Ovary (tissue), 9 donors: ENCODE measurements around the gene AKIRIN1. TPM values are rescaled to one million over a fixed set of nuclear protein-coding genes. Genes with fewer than 3 reads are reported as not detected.
"Not testable (repeated sequence)": the region's sequence is repeated elsewhere in the genome, so short reads cannot be mapped to it uniquely, and the experiment has no call there.

ENCODE experiments used
- DNase-seq, 5 donors: peaks; one replicate each; pipeline ENCODE4 v3.0.0-alpha.2; 2019 to 2020
- H3K27ac ChIP-seq, 2 donors: fragments of 200-600 bp; one replicate each; pipeline versions ENCODE4 v1.5.1 to v1.8.0; 2019 to 2022
- H3K27me3 ChIP-seq: fragments of 200-600 bp; one replicate; pipeline ENCODE4 v1.8.0; 2022
- H3K36me3 ChIP-seq: fragments of 200-600 bp; sonication (generic); one replicate; pipeline ENCODE4 v1.5.1; 2019
- H3K4me1 ChIP-seq: one replicate; pipeline ENCODE4 v1.8.1; 2013; ENCODE audit warnings: mild to moderate bottlenecking, moderate library complexity; ENCODE audit not compliant: insufficient read depth
- H3K4me3 ChIP-seq: fragments of 200-600 bp; sonication (generic); one replicate; pipeline ENCODE4 v1.5.1; 2017
- H3K9me3 ChIP-seq, 2 donors: fragments of 200-600 bp in 1 of 2; sonication (generic) in 1 of 2; one replicate each; pipeline versions ENCODE4 v1.5.1 to v1.8.1; 2013 to 2019; ENCODE audit warnings: mild to moderate bottlenecking in 1 of 2, moderate library complexity in 1 of 2
- EP300 ChIP-seq: sonication (generic); formaldehyde crosslinking; IDR thresholded peaks from one replicate; pipeline ENCODE4 v1.6.1; 2017; ENCODE audit warnings: antibody characterized with exemption
- POLR2A ChIP-seq: fragments of 450-650 bp; IDR thresholded peaks from one replicate; pipeline ENCODE4 v1.6.1; 2017; ENCODE audit warnings: antibody characterized with exemption, mild to moderate bottlenecking, moderate library complexity
- WGBS, 3 donors: extraction: QIAGEN DNeasy Blood & Tissue Kit in 1 of 3; methylation state at CpG; one replicate each; pipeline versions ENCODE4 v1.1.5 to v1.1.7; 2013 to 2017; 5-methylcytosine and 5-hydroxymethylcytosine counted together
- intact Hi-C, 4 donors: fragments of 100-400 bp; cut with DNase I; formaldehyde crosslinking; loops; one replicate each; pipeline versions ENCODE4 v1.11.0 to v1.15.1; 2022 to 2023
- polyA plus RNA-seq, 2 donors: library from polyadenylated mRNA; stranded (reverse); fragments of 200-250 nt in 1 of 2; fragments of 350-450 nt in 1 of 2; fragmentation: Illumina TruSeq in 1 of 2; extraction: RNeasy Lipid Tissue Mini Kit (QIAGEN cat#74804) in 1 of 2; gene quantifications; one replicate each; pipeline ENCODE4 v1.2.3, GENCODE V29; 2013 to 2014
- total RNA-seq, 7 donors: library from RNA; depleted of rRNA in 2 of 7; stranded (reverse); fragments of >200 nt in 2 of 7; fragmentation: NEBNext Ultra II Directional in 3 of 7; extraction: Animal tissue kit (Norgen Biotek cat#: 25700) in 3 of 7; gene quantifications; one replicate each; pipeline versions ENCODE4 v1.1.0 to v1.2.4, GENCODE V29; 2016 to 2023
- TF ChIP-seq, protein P1 (sequence below), 3 donors: fragments of 450-650 bp in 2 of 3; fragments of 200-600 bp in 1 of 3; IDR thresholded peaks; one replicate each; pipeline versions ENCODE4 v1.5.1 to v1.8.0; 2016 to 2022; ENCODE audit warnings: antibody characterized with exemption in 3 of 3, mild to moderate bottlenecking in 1 of 3
- donor health status: DM: no; HTN: no; CAD: no; lungs with moderate emphysema.
- donor health status: DM: no; HTN: no; CAD: no.
- donor health status: Bipolar disorder and iron deficiency.
- donor health status: DM: yes; HTN: yes; CAD: no.
- donor health status: DM: no; HTN: no; CAD: no.
- donor health status: DM: yes; HTN: yes; CAD: no.

AKIRIN1 gene
- total and polyA plus RNA-seq, 9 donors = 14.9 to 64.6 (median 42.4) TPM

DNA sequence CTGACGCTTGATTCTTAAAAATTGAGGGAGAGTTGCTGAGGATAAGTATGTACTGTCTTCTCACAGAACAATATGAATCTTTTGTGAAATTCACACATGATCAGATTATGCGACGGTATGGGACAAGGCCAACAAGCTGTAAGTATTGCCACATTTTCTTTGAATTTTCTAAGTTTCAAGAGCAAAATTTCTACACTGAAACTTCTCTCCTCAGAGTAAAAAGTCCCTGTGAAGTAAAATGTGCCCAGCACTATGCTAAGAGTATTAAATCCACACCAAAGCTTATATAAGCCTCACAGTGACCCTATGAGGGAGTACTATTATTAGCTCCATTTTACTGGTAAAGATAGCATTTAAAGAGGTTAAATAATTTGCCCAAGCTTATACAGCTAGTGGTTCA is 12.2 kb downstream of the AKIRIN1 start:
- intact Hi-C loops = no loop called here
- no peaks in the 10 kb centered on the region for H3K9me3 ChIP-seq
- no peaks in the 10 kb centered on the region for H3K27me3 ChIP-seq
- DNase-seq = no peak
- H3K4me1 ChIP-seq = no peaks in the 10 kb centered on the region
- peaks cover 2% of the 10 kb centered on the region for H3K36me3 ChIP-seq
- H3K4me3 ChIP-seq = no peak overlapping the region
- 79 to 86% (median 82%) methylated on average over 3 of the region's 3 CpGs for WGBS, 3 donors
- TF ChIP-seq POLR2A (no peak), EP300 (no peak)
- TF ChIP-seq, protein P1, sequence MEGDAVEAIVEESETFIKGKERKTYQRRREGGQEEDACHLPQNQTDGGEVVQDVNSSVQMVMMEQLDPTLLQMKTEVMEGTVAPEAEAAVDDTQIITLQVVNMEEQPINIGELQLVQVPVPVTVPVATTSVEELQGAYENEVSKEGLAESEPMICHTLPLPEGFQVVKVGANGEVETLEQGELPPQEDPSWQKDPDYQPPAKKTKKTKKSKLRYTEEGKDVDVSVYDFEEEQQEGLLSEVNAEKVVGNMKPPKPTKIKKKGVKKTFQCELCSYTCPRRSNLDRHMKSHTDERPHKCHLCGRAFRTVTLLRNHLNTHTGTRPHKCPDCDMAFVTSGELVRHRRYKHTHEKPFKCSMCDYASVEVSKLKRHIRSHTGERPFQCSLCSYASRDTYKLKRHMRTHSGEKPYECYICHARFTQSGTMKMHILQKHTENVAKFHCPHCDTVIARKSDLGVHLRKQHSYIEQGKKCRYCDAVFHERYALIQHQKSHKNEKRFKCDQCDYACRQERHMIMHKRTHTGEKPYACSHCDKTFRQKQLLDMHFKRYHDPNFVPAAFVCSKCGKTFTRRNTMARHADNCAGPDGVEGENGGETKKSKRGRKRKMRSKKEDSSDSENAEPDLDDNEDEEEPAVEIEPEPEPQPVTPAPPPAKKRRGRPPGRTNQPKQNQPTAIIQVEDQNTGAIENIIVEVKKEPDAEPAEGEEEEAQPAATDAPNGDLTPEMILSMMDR (IDR thresholded peaks at IDR 0.05) = no peak
- H3K27ac ChIP-seq = no peak overlapping the region

DNA sequence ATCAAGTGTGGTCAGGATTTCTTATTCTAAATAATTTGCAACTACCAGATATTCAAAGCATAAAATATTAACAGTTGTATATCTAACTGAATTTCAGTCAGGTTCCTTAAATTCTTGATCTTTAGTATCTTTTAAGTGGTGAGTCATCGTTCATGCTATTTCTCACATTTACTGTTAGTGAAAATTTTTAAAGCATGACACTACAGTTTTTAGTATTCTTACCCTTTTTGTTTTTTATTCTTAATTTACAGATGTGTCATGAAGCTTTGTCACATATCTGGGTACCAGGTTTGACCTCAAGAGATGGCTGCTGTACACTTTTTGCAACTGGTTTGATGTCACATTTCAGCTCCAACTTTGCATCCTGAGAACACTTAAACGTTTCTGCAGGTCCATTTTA is 12.7 kb downstream of the AKIRIN1 start:
- WGBS, 3 donors = 53 to 69% (median 68%) methylated on average over 2 of the region's 2 CpGs
- TF ChIP-seq POLR2A = no peak
- TF ChIP-seq EP300 = no peak
- TF ChIP-seq, protein P1 (IDR thresholded peaks at IDR 0.05) = no peak
- Histone ChIP-seq H3K27me3 (no peaks in the 10 kb centered on the region), H3K36me3 (peaks cover 2% of the 10 kb centered on the region), H3K27ac (no peak overlapping the region), H3K9me3 (no peaks in the 10 kb centered on the region), H3K4me1 (no peaks in the 10 kb centered on the region), H3K4me3 (no peak overlapping the region)
- intact Hi-C loops = no loop called here
- no peak for DNase-seq

DNA sequence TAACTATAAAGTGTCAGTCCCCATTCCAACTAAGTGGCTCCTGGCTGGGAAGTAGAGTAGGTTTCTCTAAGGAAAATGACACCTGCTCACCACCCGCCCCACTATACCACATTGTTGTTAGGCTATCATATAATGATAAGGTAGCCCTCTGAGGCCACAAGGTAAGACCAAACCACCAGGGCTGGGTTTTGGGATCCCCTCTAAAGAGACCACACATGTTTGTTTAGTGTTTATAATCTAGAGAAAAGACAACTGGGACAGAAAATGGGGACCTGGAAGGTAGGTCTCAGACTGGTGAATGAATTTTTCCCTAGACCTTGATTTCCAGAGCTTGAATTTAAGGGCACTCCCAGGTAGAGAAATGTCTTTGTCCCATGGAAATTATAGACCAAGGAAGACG is 15.2 kb downstream of the AKIRIN1 start:
- Histone ChIP-seq H3K27ac (no peak overlapping the region), H3K36me3 (peaks cover 2% of the 10 kb centered on the region), H3K9me3 (no peaks in the 10 kb centered on the region), H3K4me1 (no peaks in the 10 kb centered on the region), H3K4me3 (no peak overlapping the region), H3K27me3 (no peaks in the 10 kb centered on the region)
- 72 to 95% (median 81%) methylated on average over 2 of the region's 2 CpGs for WGBS, 3 donors
- intact Hi-C loops = no loop called here
- TF ChIP-seq EP300 (no peak), POLR2A (no peak)
- TF ChIP-seq, protein P1 (IDR thresholded peaks at IDR 0.05) = no peak
- DNase-seq = no peak

DNA sequence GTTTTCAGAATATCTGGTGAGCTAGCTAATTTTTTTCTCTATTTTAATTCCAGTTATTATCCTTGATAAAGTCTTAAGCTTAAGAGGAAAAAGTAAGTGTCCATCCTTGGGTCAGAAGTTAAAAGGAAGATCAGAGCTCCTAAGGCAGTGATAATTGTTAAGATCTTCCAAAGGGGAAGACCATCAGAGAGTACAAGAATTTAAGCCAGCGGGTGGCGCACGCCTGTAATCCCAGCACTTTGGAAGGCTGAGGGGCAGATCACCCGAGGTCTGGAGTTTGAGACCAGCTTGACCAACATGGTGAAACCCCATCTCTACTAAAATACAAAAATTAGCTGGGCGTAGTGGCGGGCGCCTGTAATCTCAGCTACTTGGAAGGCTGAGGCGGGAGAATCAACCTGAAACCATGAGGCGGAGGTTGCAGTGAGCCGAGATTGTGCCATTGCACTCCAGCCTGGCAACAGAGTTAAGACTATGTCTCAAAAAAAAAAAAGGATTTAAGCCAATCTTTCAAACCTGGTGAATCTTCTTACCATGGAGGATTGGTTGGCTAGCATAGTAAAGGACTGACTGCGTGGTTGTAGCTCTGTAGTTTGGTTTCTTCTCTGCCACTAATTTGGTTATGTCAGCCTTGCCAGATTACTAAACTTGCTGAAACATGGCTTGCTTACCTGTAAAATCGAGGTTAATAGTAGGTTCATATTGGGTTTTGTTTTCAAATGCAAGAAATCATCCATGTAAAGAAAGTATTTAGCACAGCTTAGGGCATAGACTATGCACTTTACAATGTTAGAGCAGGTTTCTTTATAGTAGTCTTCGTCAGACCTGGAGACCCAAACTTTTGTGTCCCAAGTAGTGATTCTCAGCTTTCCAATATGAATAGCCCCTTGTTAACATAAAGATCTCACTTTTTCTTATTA is 15.9 kb downstream of the AKIRIN1 start:
- Histone ChIP-seq H3K36me3 (peaks cover 2% of the 10 kb centered on the region), H3K9me3 (no peaks in the 10 kb centered on the region)
- no peak for DNase-seq

DNA sequence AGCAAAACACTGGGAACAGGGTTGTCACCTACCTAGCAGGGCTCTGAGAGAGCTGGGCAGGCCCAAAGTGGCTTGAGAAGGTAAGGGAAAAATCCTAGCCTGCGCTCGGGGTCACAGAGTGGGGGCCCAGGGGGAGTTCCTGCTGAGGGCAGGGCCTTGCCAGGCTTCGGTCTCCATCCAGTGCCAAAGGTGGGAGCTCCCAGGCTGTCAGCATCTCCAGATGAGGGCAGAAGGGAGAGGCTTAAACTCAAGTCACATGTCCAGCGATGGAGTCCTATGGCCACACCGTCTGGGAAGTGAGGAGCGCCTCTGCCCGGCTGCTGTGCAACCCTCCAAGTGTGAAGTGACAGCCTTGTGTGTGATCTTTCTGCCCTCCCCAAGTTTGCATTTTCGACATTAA is 23.9 kb downstream of the AKIRIN1 start:
- not testable (repeated sequence) for H3K4me1 ChIP-seq

More for the DNA sequence above, 15.9 kb downstream of the AKIRIN1 start:
- TF ChIP-seq, protein P1 (IDR thresholded peaks at IDR 0.05) = no peak
- TF ChIP-seq EP300 (no peak), POLR2A (no peak)
- Histone ChIP-seq H3K27ac (no peak overlapping the region), H3K4me1 (no peaks in the 10 kb centered on the region), H3K4me3 (no peak overlapping the region), H3K27me3 (no peaks in the 10 kb centered on the region)
- intact Hi-C loops = no loop called here
- WGBS, 3 donors = 93 to 94% (median 94%) methylated on average over 13 of the region's 13 CpGs

More for the DNA sequence above, 23.9 kb downstream of the AKIRIN1 start:
- H3K4me3 ChIP-seq, H3K9me3 ChIP-seq, H3K27me3 ChIP-seq, intact Hi-C loops, H3K27ac ChIP-seq, DNase-seq, H3K36me3 ChIP-seq: not testable (repeated sequence)
- 79 to 90% (median 84%) methylated on average over 8 of the region's 8 CpGs for WGBS, 3 donors
